ENCODE results near the gene TRIO. TPM values are rescaled to one million over a fixed set of nuclear protein-coding genes. Genes with fewer than 3 reads are reported as not detected.

TRIO gene
- polyA plus RNA-seq, 1 experiment, result 176 TPM

DNA sequence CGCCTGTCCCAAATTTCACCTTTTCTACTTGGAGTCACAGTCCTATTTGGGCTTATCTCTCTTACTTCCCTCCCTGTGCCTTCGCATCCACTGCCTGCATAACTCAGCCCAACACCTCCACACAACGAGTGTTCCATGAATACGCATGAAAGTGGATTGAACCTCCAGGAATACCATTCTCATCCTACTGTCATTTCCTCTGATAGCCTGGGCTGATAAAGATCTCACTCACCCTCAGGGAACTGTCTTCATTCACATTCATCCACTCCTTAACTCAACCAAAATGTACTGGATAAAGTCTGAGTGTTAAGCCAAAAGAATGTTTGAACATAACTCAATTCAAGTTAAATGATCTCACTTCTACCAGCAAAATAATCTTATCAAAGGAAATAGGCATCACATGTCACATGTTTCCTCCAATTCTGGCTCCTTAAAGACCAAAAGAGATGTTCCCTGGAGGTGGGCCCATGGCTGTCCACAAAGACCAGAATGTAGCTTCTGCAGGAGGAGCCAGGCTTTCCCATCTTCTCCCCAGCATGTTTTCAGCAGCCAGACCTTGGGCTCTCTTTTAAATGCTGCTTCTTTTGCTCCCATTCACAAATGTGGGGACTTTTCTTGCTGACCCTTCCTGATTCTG is 28.4 kb upstream of the TRIO start:
- no peak for DNase-seq (ENCODE audit: low read depth)
- ChIA-PET CTCF (no interaction called here), POLR2A (no interaction called here)
- TF ChIP-seq, protein P1, sequence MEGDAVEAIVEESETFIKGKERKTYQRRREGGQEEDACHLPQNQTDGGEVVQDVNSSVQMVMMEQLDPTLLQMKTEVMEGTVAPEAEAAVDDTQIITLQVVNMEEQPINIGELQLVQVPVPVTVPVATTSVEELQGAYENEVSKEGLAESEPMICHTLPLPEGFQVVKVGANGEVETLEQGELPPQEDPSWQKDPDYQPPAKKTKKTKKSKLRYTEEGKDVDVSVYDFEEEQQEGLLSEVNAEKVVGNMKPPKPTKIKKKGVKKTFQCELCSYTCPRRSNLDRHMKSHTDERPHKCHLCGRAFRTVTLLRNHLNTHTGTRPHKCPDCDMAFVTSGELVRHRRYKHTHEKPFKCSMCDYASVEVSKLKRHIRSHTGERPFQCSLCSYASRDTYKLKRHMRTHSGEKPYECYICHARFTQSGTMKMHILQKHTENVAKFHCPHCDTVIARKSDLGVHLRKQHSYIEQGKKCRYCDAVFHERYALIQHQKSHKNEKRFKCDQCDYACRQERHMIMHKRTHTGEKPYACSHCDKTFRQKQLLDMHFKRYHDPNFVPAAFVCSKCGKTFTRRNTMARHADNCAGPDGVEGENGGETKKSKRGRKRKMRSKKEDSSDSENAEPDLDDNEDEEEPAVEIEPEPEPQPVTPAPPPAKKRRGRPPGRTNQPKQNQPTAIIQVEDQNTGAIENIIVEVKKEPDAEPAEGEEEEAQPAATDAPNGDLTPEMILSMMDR (IDR thresholded peaks at IDR 0.05; ENCODE audit: insufficient read depth, low read depth, low read length), result no peak
- Histone ChIP-seq H3K4me3 (ENCODE audit: low read depth, low read length) (no peak overlapping the region), H3K27me3 (ENCODE audit: control insufficient read depth, insufficient read depth, low read length) (no peaks in the 10 kb centered on the region), H3K36me3 (ENCODE audit: control insufficient read depth, insufficient read depth, low read length) (no peaks in the 10 kb centered on the region)

DNA sequence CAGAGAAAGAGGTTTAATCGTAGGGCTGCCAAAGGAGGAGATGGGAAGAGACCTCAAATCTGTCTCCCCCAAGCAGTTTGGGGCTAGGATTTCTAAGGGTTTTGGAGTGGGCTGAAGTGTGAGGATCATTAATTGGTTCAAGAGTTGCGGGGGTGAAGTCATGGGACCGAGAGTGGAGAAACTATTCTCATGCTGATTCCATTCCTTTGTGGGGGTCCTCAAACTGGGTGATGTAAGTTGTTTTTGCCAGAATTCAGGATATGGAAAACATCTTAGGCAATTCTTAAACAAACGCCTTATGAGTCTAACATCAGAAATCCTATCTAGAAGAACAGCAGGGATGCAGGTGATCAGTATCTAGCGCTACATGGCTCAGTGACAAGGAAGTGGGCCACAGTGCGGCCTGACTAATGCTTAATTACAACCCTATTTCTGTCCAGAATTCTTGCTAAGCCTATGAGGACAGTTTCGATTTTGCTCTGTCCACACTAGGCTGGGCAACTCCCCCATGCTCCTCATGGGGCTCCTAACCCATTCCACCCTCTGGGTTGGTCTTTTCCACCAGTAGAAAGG is 27.7 kb upstream of the TRIO start:
- DNase-seq (ENCODE audit: low read depth), result no peak
- CTCF ChIA-PET, result no interaction called here
- no peak overlapping the region for H3K4me3 ChIP-seq (ENCODE audit: low read depth, low read length)
- TF ChIP-seq, protein P1 (IDR thresholded peaks at IDR 0.05; ENCODE audit: insufficient read depth, low read depth, low read length), result no peak
- POLR2A ChIA-PET, result no interaction called here
- no peaks in the 10 kb centered on the region for H3K27me3 ChIP-seq (ENCODE audit: control insufficient read depth, insufficient read depth, low read length)
- no peaks in the 10 kb centered on the region for H3K36me3 ChIP-seq (ENCODE audit: control insufficient read depth, insufficient read depth, low read length)

DNA sequence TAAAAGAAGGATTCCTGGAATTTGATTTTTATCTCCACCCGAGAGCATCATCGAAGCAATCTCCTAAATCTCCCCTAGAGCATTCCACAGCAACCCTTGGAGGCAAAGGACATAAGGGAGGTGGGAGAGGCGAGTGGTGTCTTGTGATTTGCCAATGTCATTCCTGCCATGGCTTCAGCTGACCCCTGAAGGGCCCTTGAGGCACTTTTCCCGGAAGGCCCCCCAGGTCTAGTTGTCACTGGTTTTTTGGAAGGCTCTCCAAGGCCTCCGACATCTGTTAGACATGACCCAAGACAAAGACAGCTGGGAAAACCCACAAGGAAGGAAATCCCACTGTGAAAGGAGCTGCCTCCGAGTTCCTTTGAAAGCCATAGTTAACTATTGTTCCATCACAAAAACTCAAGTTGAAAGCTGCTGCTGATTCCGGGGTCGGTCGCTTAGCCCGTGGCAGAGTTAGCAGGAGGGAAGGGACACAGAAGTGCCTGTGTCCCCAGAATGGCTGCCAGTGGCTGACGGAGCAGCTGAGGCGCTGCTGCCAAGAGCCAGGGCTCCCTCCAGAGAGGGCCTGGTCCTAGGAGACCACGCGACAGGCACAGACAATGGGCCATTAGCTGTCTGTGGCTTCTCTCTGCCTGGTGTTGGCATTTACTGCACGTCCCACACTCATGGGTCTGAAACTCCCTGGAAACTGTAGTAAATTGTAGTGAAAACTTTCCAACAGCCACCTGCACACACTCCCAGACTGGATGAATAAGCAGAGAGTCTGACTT is 24.4 kb upstream of the TRIO start:
- Histone ChIP-seq H3K27me3 (ENCODE audit: control insufficient read depth, insufficient read depth, low read length) (no peaks in the 10 kb centered on the region), H3K4me3 (ENCODE audit: low read depth, low read length) (no peak overlapping the region), H3K36me3 (ENCODE audit: control insufficient read depth, insufficient read depth, low read length) (no peaks in the 10 kb centered on the region)
- POLR2A ChIA-PET, result interaction anchor here (0.5 kb wide), 1 partner anchor 541 kb away, joined by 10 read pairs; no protein-coding TSS in a partner anchor
- CTCF ChIA-PET, result interaction anchor here (1.0 to 1.2 kb wide), 2 partner anchors 16 to 24 kb away, joined by 3 to 8 read pairs; partner anchors contain the start of gene TRIO
- TF ChIP-seq, protein P1 (IDR thresholded peaks at IDR 0.05; ENCODE audit: insufficient read depth, low read depth, low read length), result no peak
- DNase-seq (ENCODE audit: low read depth), result no peak

DNA sequence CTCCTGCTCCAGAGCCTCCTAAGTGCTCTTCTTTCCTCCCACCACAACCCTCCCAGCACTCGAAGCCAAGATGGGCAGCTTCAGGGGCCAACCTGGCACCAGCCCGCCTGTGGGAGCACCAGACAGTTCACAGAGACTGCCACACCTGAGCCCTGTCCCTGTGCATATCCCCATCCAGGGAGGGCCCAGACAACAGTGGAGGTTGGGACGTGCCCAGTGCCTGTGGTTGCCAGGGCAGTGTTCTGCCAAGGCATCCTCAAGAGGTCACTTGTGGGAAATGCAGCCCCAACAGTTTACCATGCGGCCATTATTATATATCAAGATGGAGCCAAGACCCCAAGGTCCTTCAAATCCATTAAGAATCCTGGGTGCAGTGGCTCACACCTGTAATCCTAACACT is 23.0 kb upstream of the TRIO start:
- CTCF ChIA-PET, result interaction anchor here (0.6 to 2.6 kb wide), 6 partner anchors 10 to 192 kb away, joined by 3 to 10 read pairs (median 5); no protein-coding TSS in a partner anchor
- no peak for DNase-seq (ENCODE audit: low read depth)
- no peaks in the 10 kb centered on the region for H3K36me3 ChIP-seq (ENCODE audit: control insufficient read depth, insufficient read depth, low read length)
- POLR2A ChIA-PET, result no interaction called here
- no peaks in the 10 kb centered on the region for H3K27me3 ChIP-seq (ENCODE audit: control insufficient read depth, insufficient read depth, low read length)
- H3K4me3 ChIP-seq (ENCODE audit: low read depth, low read length), result no peak overlapping the region
- TF ChIP-seq, protein P1 (IDR thresholded peaks at IDR 0.05; ENCODE audit: insufficient read depth, low read depth, low read length), result no peak

DNA sequence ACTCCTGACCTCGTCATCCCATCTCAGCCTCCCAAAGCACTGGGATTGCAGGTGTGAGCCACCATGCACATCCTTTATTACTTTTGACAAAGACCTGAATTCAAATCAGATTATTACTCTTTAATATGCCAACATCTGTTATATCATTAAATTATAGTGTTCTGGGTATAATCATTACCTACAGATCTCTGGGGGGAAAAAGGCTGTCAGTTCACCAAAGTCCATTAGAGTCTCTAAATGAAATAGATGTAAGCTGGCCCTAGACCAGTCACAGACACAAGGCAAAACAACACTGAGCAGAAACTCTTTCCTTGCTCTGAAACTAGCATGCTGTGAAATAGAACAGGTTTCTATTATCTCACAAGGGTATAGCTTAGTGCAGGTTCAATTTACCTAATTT is 21.6 kb upstream of the TRIO start:
- no peak for DNase-seq (ENCODE audit: low read depth)
- CTCF ChIA-PET, result interaction anchor here (0.8 to 2.6 kb wide), 4 partner anchors 9 to 17 kb away, joined by 3 to 10 read pairs (median 8); no protein-coding TSS in a partner anchor
- Histone ChIP-seq H3K4me3 (ENCODE audit: low read depth, low read length) (no peak overlapping the region), H3K27me3 (ENCODE audit: control insufficient read depth, insufficient read depth, low read length) (no peaks in the 10 kb centered on the region), H3K36me3 (ENCODE audit: control insufficient read depth, insufficient read depth, low read length) (no peaks in the 10 kb centered on the region)
- POLR2A ChIA-PET, result no interaction called here
- TF ChIP-seq, protein P1 (IDR thresholded peaks at IDR 0.05; ENCODE audit: insufficient read depth, low read depth, low read length), result no peak

All from BJ (cell line).